Keratinocyte (primary cell): ENCODE data around the gene APEH.

Source experiments
- EZH2 ChIP-seq: IDR thresholded peaks from one replicate; pipeline ENCODE4 v1.6.1; 2012; ENCODE audit warnings: inconsistent platforms, mild to moderate bottlenecking, low read length, moderate library complexity
- TF ChIP-seq, protein P1 (sequence below), 3 experiments: IDR thresholded peaks in 1 of 3; conservative IDR thresholded peaks in 1 of 3; optimal IDR thresholded peaks in 1 of 3; 2 replicates in 2 of 3; 3 replicates in 1 of 3; pipeline versions ENCODE3 to v1.5.1; 2011; ENCODE audit warnings: low read length in 3 of 3, mild to moderate bottlenecking in 3 of 3, moderate library complexity in 2 of 3, control low read depth in 1 of 3, inconsistent platforms in 1 of 3; ENCODE audit not compliant: insufficient read depth in 2 of 3; ENCODE audit errors: extremely low read depth in 1 of 3

- TF ChIP-seq, protein P1, sequence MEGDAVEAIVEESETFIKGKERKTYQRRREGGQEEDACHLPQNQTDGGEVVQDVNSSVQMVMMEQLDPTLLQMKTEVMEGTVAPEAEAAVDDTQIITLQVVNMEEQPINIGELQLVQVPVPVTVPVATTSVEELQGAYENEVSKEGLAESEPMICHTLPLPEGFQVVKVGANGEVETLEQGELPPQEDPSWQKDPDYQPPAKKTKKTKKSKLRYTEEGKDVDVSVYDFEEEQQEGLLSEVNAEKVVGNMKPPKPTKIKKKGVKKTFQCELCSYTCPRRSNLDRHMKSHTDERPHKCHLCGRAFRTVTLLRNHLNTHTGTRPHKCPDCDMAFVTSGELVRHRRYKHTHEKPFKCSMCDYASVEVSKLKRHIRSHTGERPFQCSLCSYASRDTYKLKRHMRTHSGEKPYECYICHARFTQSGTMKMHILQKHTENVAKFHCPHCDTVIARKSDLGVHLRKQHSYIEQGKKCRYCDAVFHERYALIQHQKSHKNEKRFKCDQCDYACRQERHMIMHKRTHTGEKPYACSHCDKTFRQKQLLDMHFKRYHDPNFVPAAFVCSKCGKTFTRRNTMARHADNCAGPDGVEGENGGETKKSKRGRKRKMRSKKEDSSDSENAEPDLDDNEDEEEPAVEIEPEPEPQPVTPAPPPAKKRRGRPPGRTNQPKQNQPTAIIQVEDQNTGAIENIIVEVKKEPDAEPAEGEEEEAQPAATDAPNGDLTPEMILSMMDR (optimal IDR thresholded peaks at IDR 0.05 in 1 of 3, IDR thresholded peaks at IDR 0.05 in 1 of 3, conservative IDR thresholded peaks at IDR 0.05 in 1 of 3; ENCODE audit: extremely low read depth in 1 of 3, insufficient read depth in 2 of 3, low read length in 3 of 3): no peak
- no peak for TF ChIP-seq EZH2
Observed at GRCh38 chr3:49706456-49707112, 32.4 kb downstream of the APEH start.
